ENCODE measurements around the gene PTPN6.

PTPN6 gene

GRCh38 chr12:6981152-6982052 is 30.2 kb downstream of the PTPN6 start:
- Histone ChIP-seq H3K27ac (ENCODE audit: low read depth, low read length) (no peak overlapping the region), H3K79me2 (ENCODE audit: control insufficient read depth, low read length) (no peaks in the 10 kb centered on the region), H3K27me3 (ENCODE audit: control insufficient read depth, low read length) (no peaks in the 10 kb centered on the region), H3F3A (ENCODE audit: control insufficient read depth, insufficient read depth) (peaks cover 6% of the 10 kb centered on the region; the same call in 1 of the 2 replicates), H3K4me2 (ENCODE audit: low read length) (no peak overlapping the region), H3K4me3 (ENCODE audit: low read length) (no peak overlapping the region), H3K9me3 (ENCODE audit: control insufficient read depth, insufficient read depth, low read length) (no peaks in the 10 kb centered on the region), H3K36me3 (ENCODE audit: control insufficient read depth, low read length) (peaks cover 70% of the 10 kb centered on the region), H4K20me1 (ENCODE audit: control insufficient read depth, insufficient read depth, low read depth, low read length) (no peaks in the 10 kb centered on the region), H3K9me2 (replicated peaks; ENCODE audit: control insufficient read depth, low read length) (no peaks in the 10 kb centered on the region), H3K4me1 (ENCODE audit: control insufficient read depth, low read length) (no peaks in the 10 kb centered on the region)
- no peak for TF ChIP-seq EZH2phosphoT487 (IDR thresholded peaks at IDR 0.05; ENCODE audit: borderline replicate concordance, low read length)
- TF ChIP-seq, protein P1, sequence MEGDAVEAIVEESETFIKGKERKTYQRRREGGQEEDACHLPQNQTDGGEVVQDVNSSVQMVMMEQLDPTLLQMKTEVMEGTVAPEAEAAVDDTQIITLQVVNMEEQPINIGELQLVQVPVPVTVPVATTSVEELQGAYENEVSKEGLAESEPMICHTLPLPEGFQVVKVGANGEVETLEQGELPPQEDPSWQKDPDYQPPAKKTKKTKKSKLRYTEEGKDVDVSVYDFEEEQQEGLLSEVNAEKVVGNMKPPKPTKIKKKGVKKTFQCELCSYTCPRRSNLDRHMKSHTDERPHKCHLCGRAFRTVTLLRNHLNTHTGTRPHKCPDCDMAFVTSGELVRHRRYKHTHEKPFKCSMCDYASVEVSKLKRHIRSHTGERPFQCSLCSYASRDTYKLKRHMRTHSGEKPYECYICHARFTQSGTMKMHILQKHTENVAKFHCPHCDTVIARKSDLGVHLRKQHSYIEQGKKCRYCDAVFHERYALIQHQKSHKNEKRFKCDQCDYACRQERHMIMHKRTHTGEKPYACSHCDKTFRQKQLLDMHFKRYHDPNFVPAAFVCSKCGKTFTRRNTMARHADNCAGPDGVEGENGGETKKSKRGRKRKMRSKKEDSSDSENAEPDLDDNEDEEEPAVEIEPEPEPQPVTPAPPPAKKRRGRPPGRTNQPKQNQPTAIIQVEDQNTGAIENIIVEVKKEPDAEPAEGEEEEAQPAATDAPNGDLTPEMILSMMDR (IDR thresholded peaks at IDR 0.05; ENCODE audit: low read depth, low read length, poor library complexity, severe bottlenecking) = no peak

DNA sequence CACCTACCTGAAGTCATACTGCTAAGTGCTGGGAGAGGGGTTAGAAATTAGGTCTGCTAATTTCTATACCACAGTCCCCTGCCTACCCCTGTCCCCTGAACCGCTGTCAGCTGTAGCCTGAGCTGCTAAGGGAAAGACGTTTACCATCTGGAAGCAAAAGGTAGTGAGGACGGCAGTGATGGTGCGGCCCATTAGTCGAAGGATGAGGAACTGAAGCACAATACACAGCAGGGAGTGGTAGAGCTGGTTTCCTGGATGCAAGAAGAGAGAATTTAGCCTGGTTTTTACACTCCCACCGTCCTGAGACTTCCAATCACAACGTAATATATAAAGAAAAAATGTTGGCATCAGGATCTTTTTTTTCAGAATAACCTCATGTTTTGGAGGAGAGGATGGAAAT is 31.4 kb downstream of the PTPN6 start:
- H3K4me2 ChIP-seq (ENCODE audit: low read length) = no peak overlapping the region
- H3K27ac ChIP-seq (ENCODE audit: low read depth, low read length) = no peak overlapping the region
- TF ChIP-seq EZH2phosphoT487 (IDR thresholded peaks at IDR 0.05; ENCODE audit: borderline replicate concordance, low read length) = no peak
- TF ChIP-seq, protein P1 (IDR thresholded peaks at IDR 0.05; ENCODE audit: low read depth, low read length, poor library complexity, severe bottlenecking) = no peak

GRCh38 chr12:6987956-6988553 is 36.9 kb downstream of the PTPN6 start:
- Histone ChIP-seq H3K4me3 (ENCODE audit: low read length) (no peak overlapping the region), H4K20me1 (ENCODE audit: control insufficient read depth, insufficient read depth, low read depth, low read length) (no peaks in the 10 kb centered on the region), H3K27me3 (ENCODE audit: control insufficient read depth, low read length) (no peaks in the 10 kb centered on the region), H3K9me2 (replicated peaks; ENCODE audit: control insufficient read depth, low read length) (no peaks in the 10 kb centered on the region), H3F3A (ENCODE audit: control insufficient read depth, insufficient read depth) (peaks cover 8% of the 10 kb centered on the region; the same call in 1 of the 2 replicates), H3K9me3 (ENCODE audit: control insufficient read depth, insufficient read depth, low read length) (no peaks in the 10 kb centered on the region), H3K4me2 (ENCODE audit: low read length) (no peak overlapping the region), H3K36me3 (ENCODE audit: control insufficient read depth, low read length) (peaks cover 35% of the 10 kb centered on the region), H3K27ac (ENCODE audit: low read depth, low read length) (no peak overlapping the region), H3K79me2 (ENCODE audit: control insufficient read depth, low read length) (no peaks in the 10 kb centered on the region), H3K4me1 (ENCODE audit: control insufficient read depth, low read length) (no peaks in the 10 kb centered on the region)
- TF ChIP-seq, protein P1 (IDR thresholded peaks at IDR 0.05; ENCODE audit: low read depth, low read length, poor library complexity, severe bottlenecking) = no peak
- TF ChIP-seq EZH2phosphoT487 (IDR thresholded peaks at IDR 0.05; ENCODE audit: borderline replicate concordance, low read length) = no peak

More for the DNA sequence above, 31.4 kb downstream of the PTPN6 start:
- Histone ChIP-seq H3F3A (ENCODE audit: control insufficient read depth, insufficient read depth) (peaks cover 6% of the 10 kb centered on the region; the same call in 1 of the 2 replicates), H3K4me3 (ENCODE audit: low read length) (no peak overlapping the region), H3K79me2 (ENCODE audit: control insufficient read depth, low read length) (no peaks in the 10 kb centered on the region), H3K27me3 (ENCODE audit: control insufficient read depth, low read length) (no peaks in the 10 kb centered on the region), H3K36me3 (ENCODE audit: control insufficient read depth, low read length) (peaks cover 62% of the 10 kb centered on the region), H3K4me1 (ENCODE audit: control insufficient read depth, low read length) (no peaks in the 10 kb centered on the region), H3K9me3 (ENCODE audit: control insufficient read depth, insufficient read depth, low read length) (no peaks in the 10 kb centered on the region), H3K9me2 (replicated peaks; ENCODE audit: control insufficient read depth, low read length) (no peaks in the 10 kb centered on the region), H4K20me1 (ENCODE audit: control insufficient read depth, insufficient read depth, low read depth, low read length) (no peaks in the 10 kb centered on the region)

Measured in DOHH2 (cell line).